Ovary (tissue), 3 donors: ENCODE results near the gene HERC3.

Source experiments
- EP300 ChIP-seq: sonication (generic); formaldehyde crosslinking; IDR thresholded peaks from one replicate; pipeline ENCODE4 v1.6.1; 2017; ENCODE audit warnings: antibody characterized with exemption
- POLR2A ChIP-seq: fragments of 450-650 bp; IDR thresholded peaks from one replicate; pipeline ENCODE4 v1.6.1; 2017; ENCODE audit warnings: antibody characterized with exemption, mild to moderate bottlenecking, moderate library complexity
- TF ChIP-seq, protein P1 (sequence below), 3 donors: fragments of 450-650 bp in 2 of 3; fragments of 200-600 bp in 1 of 3; IDR thresholded peaks; one replicate each; pipeline versions ENCODE4 v1.5.1 to v1.8.0; 2016 to 2022; ENCODE audit warnings: antibody characterized with exemption in 3 of 3, mild to moderate bottlenecking in 1 of 3
- donor health status: DM: no; HTN: no; CAD: no.

DNA sequence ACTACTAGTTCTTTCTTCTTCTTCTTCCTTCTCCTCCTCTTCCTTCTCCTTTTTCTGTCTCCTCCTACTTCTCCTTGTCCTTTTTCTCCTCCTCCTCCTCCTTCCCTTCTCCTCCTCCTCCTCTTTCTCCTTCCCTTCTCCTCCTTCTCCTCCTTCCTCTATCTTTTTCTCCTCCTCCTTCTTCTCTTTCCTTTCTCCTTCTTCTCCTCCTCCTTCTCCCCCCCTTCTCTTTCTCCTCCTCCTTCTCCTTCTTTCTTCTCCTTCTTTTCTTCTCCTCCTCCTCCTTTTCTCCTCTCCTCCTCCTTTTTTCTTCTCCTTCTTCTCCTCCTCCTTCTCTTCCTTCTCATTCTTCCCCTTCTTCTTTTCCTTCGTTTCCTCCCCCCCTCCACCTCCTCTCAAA lies 127.1 kb downstream of the HERC3 start:
- TF ChIP-seq, protein P1, sequence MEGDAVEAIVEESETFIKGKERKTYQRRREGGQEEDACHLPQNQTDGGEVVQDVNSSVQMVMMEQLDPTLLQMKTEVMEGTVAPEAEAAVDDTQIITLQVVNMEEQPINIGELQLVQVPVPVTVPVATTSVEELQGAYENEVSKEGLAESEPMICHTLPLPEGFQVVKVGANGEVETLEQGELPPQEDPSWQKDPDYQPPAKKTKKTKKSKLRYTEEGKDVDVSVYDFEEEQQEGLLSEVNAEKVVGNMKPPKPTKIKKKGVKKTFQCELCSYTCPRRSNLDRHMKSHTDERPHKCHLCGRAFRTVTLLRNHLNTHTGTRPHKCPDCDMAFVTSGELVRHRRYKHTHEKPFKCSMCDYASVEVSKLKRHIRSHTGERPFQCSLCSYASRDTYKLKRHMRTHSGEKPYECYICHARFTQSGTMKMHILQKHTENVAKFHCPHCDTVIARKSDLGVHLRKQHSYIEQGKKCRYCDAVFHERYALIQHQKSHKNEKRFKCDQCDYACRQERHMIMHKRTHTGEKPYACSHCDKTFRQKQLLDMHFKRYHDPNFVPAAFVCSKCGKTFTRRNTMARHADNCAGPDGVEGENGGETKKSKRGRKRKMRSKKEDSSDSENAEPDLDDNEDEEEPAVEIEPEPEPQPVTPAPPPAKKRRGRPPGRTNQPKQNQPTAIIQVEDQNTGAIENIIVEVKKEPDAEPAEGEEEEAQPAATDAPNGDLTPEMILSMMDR (IDR thresholded peaks at IDR 0.05) = no peak
- TF ChIP-seq POLR2A (no peak), EP300 (no peak)
